H4 (cell line): ENCODE results near the gene BIRC5. TPM values are rescaled to one million over a fixed set of nuclear protein-coding genes. Genes with fewer than 3 reads are reported as not detected.
"Not testable (repeated sequence)": the region's sequence is repeated elsewhere in the genome, so short reads cannot be mapped to it uniquely, and the experiment has no call there.

ENCODE experiments used
- DNase-seq: peaks from one replicate; pipeline ENCODE4 v3.0.0-alpha.2; 2015; ENCODE audit warnings: low spot score
- total RNA-seq: library from RNA; depleted of rRNA; stranded (reverse); fragments of >200 nt; shearing (Covaris generic); gene quantifications from 2 replicates; pipeline ENCODE4 v1.2.3, GENCODE V29; 2014

BIRC5 gene
- total RNA-seq, 1 experiment from 2014 or later = 157 TPM

DNA sequence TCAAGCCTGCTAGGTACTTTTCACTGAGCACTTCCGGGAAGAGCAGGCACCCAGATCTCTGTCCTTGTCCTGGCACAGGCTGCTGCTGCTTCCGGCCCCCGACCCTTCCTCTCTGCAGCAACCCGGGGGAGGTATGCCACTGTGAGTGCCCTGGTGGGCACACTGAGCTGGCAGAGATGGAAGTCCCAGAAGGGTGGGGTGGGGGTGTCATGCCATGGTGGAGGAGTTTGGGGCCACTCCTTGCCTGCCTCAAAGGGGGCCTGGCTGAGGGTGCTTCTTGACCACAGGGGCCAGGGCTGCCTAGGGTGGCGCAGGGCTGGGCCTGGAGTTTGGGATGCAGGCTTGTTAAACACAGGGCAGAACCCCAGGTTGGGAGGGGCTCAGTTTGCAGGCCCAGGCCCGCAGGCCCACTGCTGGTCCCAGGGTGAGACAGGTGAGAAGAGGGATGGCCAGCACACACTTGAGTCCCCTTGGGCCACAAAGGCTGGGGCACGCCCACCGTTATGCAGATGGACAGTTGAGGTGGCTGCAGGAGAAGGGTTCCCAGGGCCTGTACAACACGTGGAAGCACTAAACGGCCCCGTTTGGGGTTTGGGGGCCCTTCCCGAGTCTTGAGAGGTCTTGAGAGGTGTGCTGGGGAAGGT, 26.1 kb downstream of the BIRC5 start:
- no peak for DNase-seq

DNA sequence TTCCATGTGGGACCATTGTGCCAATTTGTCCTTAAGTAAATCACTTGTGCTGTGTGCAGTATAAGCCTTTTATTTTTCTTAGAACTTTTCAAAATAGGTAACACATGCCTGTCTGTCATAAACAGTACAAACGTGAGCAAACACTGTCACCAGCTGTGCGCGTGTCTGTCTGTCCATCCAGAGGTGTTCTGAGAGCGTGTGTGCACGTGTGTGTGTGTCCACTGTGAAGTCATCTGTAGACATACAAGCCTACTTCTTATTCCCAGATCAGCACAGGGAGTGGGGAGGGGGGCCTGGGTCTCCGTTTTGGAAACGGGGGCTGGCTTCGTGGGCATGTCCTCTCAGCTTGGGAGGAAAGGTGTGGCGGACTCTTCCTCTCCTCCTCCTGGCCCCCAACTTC, 26.8 kb downstream of the BIRC5 start:
- no peak for DNase-seq

DNA sequence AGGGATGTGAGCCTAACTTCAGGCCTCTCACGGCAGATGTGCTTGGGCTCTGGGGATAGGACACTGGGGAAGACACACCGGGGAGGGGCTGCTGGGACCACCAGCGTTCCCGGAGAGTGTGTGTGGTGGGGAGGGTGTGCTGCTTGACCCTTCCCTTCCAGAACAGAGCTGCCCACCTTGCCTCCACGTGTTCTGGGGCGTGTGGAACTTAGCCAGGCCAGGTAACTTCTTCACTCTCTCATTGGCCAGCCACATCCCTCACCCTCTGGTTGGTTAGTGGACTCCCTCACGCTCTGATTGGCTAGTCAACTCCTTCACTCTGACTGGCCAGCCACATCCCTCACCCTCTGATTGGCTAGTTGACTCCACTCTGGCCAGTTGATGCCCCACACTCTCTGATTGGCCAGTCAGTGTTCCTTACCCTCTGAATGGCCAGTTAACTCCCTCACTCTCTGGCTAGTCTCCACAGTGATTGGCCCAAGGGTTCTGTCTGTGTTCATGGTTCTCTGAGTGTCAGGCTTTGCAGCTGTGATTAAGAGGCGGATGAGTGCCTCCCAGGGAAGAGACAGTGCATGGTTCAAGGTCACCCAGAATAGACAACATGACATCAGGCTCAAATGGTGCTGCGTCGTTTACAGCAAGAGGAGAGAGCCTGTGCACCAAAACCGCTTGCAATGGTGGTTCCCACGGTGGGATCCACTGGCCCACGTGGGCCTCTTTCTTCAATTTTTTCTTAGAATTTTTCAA, 27.4 kb downstream of the BIRC5 start:
- peak; percentile 60 for DNase-seq

DNA sequence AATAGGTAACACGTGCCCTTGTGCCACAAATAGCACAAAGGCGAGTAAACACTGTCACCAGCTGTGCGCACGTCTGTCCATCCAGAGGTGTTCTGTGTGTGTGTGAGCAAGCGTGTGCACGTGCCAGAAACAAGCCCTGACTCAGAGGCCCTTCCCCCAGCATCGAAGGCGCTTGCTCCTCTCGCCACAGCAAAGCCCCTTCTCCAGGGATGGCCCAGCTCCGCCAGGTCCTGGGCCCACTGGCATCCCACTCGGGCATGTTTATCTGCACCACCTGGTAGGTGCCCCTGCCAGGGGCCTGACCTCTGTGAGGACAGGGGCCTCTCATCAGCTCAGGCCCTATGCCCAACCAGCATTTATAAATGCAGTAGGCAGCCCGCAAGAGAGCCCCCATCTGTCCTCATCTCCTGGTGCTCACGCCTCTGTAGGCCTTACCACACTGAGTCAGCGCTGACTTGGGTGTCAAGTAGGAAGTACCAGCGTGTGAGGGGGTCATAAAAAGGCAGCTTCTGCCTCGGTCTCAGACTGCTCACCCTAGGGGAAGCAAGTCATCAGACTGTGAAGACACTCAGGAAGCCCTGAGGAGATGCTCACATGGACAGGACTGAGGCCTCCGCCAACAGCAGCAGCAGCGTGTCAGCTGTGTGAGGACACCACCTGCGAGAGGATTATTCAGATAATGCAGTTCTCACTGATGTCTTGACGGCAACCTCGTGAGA, 28.1 kb downstream of the BIRC5 start:
- no peak for DNase-seq

DNA sequence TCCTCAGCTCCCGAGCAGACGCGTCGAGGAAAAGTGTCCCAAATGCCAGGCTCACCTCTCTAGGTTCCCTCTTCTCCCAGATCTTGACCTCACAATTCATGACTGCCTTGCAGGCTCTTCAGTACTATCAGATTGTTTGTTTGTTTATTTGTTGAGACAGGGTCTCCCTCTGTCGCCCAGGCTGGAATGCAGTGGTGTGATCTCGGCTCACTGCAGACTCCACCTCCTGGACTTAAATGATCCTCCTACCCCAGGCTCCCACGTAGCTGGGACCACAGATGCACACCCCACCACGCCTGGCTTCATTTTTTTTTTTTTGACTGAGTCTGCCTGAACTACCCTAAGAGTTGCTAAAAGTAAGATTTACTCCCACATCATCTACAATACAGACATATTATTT, 33.3 kb downstream of the BIRC5 start:
- DNase-seq = no peak

DNA sequence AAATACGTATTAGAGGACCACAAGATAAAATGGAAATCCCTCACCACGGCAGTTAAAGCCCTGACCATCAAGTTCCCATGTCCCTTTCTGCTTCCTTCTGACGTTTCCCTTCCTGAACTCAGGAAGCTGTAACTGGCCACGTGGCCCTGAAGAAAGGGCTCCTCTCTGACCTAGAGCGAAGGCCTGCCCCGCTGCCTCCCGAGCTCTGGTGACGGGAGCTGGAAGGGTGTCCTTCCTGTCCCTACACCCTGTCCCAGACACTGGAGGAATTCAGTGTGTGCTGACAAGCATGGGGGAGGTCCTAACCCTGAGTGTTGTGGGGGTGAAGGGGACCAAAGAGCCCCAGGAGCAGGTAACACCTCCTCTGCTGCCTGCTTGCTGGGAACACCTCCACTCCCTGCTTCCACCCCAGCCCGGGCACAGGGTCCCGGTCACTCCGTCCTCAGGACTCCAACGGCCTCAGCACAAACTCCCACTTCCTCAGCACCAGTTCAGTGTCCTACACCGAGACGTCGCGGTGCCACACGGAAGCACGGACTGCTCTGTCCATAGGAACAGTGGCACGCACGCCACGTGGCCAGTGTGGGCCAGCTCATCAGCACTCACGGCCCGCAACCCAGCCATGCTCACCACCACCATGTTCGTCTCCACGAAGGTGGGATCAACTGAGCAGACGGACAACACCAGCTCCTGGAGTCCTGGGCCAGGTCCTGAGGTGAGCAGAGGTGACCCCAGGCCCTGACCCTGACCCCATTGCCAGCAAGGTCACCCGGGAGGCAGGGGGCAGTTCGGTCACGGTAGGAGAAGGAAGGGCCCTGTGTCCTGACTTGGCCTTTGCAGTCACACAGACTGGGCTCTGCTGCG, 34.2 kb downstream of the BIRC5 start:
- no peak for DNase-seq

DNA sequence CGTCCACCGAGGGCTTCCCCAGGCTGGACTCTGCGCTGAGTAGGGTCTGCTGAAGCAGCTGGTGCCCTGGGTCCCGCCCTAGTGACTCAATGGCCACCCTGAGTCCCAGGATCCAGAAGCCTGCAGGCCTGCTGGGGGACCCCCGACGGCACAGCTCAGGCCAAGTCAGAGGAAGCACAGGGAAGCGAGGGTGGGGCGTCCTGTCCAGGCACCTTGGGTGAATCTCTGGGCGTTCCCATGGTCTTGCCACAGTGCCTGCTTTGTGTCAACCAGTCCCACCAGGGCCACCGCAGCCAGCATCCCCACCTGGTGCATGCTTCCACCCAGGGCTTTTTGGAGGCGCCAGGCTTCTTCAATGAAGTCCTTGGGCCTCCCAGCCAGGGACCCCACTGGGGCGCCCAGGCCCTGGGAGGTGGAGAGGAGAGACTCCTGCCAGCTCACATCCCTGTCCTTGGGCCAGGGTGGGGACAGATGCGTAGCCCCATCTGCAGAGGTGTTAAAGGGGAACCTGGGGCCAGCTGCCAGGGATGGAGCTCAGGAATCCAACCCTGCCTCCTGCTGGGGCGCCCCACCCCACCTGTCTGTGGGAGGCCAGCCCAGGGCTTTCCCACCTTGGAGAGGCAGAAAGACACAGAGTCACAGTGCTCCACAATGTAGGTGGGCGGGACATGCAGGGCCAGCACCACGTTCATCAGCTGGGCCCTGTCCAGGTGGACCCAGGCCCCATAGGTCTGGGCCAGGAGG, 35.2 kb downstream of the BIRC5 start:
- DNase-seq = no peak

DNA sequence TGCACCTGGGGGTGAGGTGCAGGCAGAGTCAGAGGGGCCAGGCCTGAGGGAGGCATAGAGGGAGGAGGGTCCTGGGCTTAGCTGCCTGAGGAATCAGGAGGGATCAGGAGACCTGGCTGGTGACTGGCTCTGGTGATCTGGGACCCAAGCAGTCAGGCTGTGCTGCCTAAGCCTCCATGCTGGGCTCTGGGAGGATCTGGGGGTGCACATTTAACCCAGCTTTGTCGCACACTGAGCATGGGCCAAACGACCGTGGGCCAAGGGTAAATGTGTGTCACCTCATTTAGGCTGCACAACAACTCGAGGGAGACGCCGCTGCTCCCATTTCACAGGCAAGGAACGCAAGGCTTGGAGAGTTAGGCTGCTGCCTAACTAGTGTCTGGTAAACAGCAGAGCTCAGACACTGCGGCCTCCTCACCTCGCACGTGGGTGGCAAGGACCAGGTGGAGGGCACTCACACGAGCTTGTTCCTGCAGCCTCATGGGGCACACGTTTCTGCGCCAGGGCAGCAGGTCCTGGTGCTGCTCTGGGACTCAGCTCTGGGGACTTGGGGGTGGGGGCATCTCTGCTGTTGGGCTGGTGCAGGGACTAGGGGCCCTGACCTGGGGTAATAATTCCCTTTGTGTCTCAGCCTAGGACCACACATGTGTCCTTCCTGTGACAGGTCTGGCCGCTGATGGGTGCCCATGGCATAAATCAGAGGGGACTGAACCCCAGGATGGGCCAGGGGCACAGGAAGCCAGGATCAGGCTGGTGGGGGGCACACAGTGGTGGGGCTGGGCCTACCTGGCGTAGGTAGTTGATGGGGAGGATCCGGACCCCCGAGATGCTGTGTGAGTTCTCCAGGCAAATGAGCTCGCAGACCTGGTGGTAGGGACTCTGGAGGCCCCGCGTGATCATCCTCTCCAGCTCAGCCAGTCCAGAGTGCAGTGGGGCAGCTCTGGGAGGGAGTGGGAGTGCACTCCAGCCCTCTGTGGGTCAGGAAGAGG, 36.1 kb downstream of the BIRC5 start:
- no peak for DNase-seq

DNA sequence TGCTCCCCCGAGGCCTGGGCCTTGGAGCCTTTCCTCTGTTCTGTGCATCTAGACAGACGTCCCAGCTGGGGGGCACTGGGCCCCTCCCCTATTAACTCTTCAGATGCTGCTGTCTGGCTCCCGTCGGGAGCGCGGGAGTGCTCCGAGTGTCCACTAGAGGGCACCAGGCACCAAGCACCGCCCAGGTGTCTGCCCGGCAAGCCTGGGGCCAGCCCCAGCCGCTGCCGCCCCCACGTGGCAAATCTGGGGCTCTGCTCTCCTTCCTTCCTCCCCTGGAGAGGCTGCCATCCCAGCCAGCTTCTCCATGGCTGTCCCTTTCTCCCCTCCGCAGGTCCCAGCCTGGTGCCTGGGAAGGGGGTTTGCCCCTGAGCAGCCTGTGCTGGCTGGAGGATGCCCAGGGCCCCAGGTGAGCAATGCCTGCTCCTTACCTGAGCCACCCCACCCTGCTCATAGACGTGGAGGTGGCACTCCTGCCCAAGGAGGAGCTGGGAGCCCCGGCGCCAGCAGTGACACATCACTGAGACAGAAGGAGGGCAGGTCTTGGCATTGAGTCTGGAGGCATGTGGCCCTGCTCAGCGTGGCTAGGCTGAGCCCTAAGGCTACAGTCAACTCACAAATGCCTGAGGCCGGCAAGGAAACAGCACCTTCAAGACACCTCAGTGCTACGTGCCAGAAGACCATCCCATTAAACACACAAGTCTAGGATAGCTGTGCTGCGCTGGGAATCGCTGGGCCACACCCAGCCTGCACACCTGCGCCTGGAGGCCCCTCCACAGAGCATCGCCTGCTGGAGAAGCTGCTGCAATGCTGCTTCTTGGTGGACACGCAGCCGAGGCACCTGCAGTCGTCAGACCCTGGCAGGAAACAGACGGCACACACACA, 37.1 kb downstream of the BIRC5 start:
- peak; percentile 82 for DNase-seq

DNA sequence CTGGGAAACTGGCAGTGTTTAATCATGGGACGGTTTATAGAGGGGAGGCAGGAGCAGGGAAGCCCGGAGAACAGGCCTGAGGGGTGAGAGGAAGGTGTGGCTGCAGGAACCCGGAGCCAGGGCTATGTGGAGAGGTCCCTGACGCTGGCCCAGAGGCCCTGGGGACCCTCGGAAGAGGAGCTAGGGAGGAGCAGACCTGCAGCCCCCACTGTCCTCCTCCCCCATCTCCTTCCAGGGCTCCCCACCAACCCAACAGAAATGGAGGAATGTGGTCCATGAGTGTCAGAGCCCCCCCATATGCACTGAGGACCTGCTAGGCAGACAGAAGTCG, 37.7 kb downstream of the BIRC5 start:
- no peak for DNase-seq

DNA sequence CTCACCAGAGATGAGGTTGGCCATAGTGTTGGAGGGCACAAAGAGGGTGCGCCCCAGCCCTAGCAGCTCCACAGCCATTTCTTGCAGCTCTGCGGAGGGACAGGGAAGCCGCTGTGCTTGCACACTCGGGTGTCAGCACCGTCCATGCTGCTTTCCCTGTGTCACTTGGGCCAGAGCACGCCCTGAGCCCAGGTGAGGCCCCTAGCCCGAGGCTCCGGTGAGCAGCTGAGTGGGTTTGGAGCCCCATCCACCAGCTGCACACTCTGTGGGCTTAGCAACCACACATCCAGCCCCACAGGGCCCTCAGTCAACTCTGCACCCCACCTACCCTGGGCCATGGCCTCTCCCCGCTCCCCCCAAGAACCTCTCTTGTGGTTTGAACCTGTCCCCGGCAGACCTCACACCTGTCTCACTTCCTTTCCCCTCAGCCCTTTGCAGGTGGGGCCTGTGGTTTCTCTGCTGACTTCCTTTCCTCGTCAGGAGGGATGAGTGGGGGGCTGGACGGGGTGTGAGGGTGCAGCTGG, 38.1 kb downstream of the BIRC5 start:
- no peak for DNase-seq

DNA sequence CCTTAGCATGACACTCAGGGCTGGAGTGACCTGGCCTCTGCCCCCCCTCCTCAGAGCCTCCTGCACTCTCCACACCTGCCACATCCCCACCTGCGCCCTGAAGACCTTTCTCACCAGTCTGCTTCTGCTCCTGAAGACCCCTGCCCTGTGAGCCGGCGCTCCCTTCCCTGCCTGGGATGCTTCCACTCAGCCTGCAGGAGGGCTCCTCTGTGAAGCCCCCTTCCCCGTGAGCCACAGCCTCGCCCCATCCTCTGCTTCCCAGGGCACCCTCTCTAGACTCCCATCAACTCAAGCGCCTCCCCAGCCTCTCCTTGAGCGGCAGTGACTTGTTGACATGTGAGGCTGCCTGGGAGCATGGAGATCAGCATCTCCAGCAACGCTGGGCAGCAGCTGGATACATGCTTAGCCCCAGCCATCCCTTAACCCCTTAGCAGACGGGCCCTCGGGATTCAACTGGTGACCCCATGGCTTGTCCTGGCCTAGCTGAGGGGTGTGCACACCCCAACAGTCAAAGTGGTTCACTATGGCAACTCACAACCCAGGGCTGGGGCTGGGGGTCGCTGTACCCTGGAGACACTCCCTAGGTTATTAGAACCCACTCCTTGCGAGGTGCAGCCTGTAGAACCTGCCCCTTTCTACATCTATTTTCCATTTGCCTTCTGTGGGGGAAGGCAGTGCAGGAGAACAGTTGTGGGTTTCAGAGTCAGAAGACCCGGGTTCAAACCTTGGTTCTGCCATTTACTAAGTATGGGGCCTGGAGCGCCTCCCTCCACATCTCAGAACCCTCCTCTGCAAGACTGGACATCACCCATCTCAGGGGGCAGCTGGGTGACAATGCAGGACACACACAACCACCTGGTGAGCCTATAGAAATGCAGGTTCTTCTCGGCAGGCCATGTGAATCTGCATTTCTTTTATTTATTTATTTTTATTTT, 38.9 kb downstream of the BIRC5 start:
- DNase-seq = no peak

DNA sequence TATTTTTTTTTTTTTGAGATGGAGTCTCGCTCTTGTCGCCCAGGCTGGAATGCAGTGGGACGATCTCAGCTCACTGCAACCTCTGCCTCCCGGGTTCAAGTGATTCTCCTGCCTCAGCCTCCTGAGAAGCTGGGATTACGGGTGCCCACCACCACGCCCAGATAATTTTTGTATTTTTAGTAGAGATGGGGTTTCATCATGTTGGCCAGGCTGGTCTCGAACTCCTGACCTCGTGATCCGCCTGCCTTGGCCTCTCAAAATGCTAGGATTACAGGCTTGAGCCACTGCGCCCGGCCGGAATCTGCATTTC, 39.5 kb downstream of the BIRC5 start:
- not testable (repeated sequence) for DNase-seq

DNA sequence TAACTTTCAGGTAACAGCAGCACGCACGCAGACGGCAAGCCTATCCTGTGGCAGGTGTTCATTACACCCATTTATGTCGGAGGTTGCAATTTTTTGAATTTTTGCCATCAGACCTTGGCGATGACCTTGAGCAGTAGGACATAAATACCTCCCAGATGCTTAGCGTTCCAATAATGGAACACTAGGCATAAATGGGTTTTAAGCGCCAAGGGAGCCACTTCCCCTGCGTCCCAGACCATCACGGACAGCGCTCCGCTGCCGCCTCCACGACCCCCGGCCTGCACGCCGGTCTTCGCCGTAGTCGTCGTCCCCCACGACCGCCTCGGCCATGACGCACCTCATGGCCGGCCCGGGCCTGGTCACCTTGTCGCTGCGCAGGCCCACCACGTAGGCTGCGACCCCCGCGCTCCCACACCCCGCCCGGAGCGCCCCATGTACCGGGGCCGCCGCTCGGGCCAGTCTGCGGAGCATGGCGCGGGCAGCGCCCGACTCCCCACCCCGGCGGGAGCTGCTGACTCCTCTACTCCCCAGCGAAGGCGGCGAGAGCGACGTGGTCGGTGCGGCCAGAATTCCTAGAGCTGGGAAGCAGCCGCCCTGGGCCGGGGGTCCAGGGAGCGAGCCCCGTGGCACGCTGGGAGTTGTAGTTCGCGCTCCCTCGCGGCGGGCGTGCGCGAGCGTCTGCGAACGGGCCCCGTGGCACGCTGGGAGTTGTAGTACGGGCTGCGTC, 40.1 kb downstream of the BIRC5 start:
- peak; percentile 75 for DNase-seq

DNA sequence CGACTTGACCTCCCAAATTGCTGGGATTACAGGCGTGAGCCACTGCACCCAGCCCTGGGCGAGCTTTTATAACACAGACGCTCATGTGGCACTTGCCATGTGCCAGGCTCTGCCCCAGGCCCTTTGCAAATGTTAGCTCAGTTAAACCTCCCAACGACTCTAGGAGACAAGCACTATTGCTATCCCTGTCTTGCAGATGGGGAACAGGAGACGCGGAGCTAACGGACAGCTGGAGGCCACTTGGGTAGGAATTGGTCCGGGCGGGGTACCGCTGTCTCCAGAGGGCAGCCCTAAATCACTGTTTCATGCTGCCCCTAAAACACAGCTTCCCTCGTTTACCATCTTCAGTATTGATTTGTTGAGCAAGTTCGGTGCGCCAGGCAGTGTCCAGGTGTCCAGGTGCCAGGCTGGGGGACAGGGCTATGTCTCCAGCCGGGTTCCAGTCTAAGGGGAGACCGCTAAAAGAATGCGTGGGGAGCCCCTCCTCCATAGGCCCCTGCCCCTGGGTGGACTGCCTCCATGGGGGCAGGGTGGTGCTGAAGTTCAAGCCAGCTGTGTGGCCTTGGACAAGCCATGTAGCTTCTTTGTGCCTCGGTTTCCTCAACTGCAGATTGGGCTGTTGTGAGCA, 41.1 kb downstream of the BIRC5 start:
- no peak for DNase-seq

DNA sequence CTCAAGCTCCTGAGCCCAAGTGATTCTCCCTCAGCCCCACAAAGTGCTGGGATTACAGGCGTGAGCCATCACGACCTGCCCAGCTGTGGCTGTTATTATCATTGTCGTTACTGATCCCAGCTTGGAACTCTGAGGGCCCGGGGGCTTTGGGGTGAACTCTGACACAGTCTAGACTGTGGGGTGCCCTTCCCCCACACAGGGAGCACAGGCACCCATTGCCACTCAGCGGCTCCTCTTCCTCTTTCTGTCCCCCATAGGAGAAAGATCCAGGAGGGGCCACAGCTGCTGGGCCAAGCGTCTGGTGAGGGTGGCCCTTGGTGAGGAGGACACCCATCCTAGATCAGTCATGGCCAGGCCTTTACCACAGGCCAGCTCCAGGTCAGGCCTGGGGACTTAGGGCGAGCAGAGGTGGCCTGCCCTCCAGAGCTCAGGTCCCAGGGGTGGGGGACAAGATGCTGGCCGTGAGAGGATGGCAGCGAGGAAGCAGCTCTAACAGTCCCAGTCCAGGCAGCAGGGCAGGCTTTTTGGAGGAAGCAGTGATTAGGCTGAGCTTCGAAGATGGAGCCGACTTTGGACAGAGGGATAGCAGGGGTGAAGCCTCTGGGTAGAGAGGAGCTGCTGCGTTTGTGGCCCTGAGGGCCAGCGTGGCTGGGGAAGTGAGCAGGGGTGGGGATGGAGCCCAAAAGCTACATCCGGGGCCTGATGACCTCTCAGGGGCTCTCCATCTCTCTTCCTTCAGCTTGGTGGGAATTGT, 42.1 kb downstream of the BIRC5 start:
- DNase-seq = no peak
